Neural cell (in vitro differentiated cells): ENCODE data around the gene OR51L1.

Source experiments
- EP300 ChIP-seq: fragments of 450-650 bp; conservative IDR thresholded peaks from 2 replicates; pipeline ENCODE4 v1.6.1; 2014; ENCODE audit warnings: antibody characterized with exemption, mild to moderate bottlenecking, moderate library complexity; ENCODE audit not compliant: poor library complexity, severe bottlenecking
- POLR2AphosphoS5 ChIP-seq: IDR thresholded peaks from 2 replicates; pipeline ENCODE4 v1.6.1; 2012
- SMC3 ChIP-seq: fragments of 450-650 bp; conservative IDR thresholded peaks from 2 replicates; pipeline ENCODE4 v1.6.1; 2014; ENCODE audit warnings: antibody characterized with exemption, mild to moderate bottlenecking, moderate library complexity; ENCODE audit not compliant: poor library complexity
- TF ChIP-seq, protein P1 (sequence below): fragments of 450-650 bp; IDR thresholded peaks from 2 replicates; pipeline ENCODE4 v1.5.1; 2014; ENCODE audit warnings: antibody characterized with exemption, mild to moderate bottlenecking, moderate library complexity; ENCODE audit not compliant: poor library complexity, severe bottlenecking

DNA sequence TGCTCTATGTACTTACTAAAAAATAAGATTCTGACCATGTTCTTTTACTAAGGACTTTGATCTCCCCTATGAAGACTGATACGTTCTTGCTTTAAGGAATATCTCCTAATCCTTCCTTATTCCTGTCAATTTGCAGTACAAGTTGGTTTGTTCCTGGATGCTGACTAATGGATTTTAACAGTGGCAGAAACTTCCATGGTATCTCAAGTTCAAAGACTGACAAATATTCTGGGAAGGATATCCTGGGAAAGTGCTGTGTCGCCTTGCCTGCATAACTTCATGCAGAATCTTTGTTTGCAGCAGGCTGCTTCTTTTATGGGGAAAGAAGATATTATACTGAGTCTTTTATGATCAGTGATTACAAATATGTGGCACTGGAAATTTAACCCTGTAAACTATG lies 43.3 kb downstream of the OR51L1 start:
- TF ChIP-seq EP300 (no peak), POLR2AphosphoS5 (no peak), SMC3 (no peak)
- TF ChIP-seq, protein P1, sequence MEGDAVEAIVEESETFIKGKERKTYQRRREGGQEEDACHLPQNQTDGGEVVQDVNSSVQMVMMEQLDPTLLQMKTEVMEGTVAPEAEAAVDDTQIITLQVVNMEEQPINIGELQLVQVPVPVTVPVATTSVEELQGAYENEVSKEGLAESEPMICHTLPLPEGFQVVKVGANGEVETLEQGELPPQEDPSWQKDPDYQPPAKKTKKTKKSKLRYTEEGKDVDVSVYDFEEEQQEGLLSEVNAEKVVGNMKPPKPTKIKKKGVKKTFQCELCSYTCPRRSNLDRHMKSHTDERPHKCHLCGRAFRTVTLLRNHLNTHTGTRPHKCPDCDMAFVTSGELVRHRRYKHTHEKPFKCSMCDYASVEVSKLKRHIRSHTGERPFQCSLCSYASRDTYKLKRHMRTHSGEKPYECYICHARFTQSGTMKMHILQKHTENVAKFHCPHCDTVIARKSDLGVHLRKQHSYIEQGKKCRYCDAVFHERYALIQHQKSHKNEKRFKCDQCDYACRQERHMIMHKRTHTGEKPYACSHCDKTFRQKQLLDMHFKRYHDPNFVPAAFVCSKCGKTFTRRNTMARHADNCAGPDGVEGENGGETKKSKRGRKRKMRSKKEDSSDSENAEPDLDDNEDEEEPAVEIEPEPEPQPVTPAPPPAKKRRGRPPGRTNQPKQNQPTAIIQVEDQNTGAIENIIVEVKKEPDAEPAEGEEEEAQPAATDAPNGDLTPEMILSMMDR, result no peak
